HFF-Myc (cell line): ENCODE results near the gene SPRY1.

Source experiments
- DNase-seq: peaks from one replicate; pipeline ENCODE4 v3.0.0-alpha.2; 2011; ENCODE audit warnings: low read depth; ENCODE audit errors: extremely low read depth
- H3K4me3 ChIP-seq: replicated peaks from 2 replicates; pipeline ENCODE4 v1.5.1; 2011; ENCODE audit warnings: low read depth, mild to moderate bottlenecking, control low read depth, low read length
- CTCF ChIP-seq: IDR thresholded peaks from 2 replicates; pipeline ENCODE4 v1.5.1; 2012; ENCODE audit warnings: mild to moderate bottlenecking, low read depth, low read length, control low read depth; ENCODE audit errors: missing control alignments

The SPRY1 gene

GRCh38 chr4:123449362-123449761 is 52.8 kb downstream of the SPRY1 start:
- DNase-seq = no peak
- no peak for TF ChIP-seq CTCF
- H3K4me3 ChIP-seq = no peak overlapping the region

DNA sequence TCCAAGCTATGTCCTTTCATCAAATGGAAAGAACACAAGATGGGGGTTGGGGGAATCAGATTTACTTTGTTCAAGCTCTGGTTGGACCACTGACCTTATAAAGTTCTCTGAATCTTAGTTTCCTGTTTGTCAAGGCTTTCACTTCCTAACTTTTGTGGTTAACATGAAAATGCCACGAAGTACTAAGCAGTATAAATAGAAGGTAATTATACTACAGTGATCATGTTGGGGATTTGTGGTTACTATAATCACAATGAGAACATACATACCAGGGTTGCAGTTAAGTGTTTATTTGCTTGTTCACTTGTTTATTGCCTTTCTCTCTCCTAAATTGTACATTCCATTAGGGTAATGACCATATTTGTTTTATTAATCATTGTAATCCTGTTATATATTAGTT is 53.2 kb downstream of the SPRY1 start:
- peak; percentile 25 for DNase-seq
- H3K4me3 ChIP-seq = no peak overlapping the region
- TF ChIP-seq CTCF = no peak

DNA sequence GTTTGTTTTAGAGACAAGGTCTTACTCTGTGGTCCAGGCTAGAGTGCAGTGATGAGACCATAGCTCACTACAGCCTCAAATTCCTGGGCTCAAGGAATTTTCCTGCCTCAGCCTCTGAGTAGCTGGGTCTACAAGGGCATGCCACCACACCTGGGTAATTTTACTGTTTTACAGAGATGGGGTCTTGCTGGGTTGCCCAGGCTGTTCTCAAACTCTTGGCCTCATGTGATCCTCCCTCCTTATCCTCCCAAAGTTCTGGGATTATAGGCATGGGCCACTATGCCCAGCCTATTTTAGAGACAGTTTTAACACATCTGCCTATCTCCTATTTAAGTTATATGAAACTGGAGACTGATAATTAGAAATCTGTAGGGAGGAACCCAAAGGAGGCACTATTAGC is 53.8 kb downstream of the SPRY1 start:
- no peak for TF ChIP-seq CTCF
- no peak overlapping the region for H3K4me3 ChIP-seq
- no peak for DNase-seq

DNA sequence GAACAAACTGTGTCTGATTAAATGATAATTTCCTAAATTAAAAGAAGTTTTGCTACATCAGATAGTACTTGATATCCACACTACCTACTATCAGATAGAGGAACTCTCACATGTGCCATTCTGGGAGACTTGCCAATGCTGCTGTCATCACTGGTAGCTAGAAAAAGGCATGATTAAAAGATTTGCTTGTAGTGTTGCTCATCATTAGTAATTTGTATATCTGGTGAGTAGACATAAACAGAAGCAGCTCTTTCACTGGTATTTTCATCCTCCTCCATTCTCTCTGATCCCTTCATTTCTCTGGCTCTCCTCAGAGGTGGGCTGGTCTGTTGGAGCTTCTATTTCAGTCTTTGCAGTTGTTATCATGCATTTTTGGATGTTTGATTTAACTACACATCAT is 56.0 kb downstream of the SPRY1 start:
- DNase-seq = peak; percentile 86
- H3K4me3 ChIP-seq = no peak overlapping the region
- no peak for TF ChIP-seq CTCF

DNA sequence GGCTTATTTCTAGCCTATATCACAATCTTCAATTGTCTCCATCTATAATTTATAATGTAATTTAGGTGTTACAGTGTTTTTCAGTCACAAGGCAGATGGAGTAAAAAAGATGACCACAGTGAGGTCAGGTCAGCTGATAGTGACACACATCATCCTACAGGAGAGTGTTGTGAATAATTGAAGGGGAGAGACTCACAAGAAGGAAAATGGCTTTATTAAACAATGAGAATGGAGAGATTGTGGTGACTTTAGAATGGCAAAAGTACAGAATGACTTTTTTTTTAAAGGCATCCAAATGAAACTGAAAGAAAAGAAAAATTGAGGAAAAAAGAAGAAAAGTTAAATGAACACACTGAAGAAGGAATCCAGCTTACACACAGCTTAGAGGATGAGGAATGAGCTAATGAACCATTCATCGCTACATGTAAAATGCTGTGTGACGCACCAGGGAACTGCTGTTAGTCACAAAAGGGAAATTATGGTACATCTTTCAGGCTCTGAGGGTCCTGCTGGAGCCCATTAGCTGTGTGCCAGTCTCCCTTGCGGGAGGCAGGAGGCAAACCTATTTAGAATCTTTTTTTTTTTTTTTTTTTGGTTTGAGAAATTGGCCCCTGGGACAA is 56.6 kb downstream of the SPRY1 start:
- DNase-seq = no peak
- no peak for TF ChIP-seq CTCF
- no peak overlapping the region for H3K4me3 ChIP-seq
